ENCODE measurements around the gene PARD6A.

PARD6A gene

GRCh38 chr16:67659675-67660563 lies 841 bp upstream of the PARD6A start, which contains the start of gene ACD:
Gene ACD (minus strand): TSS chr16:67660260. CDS start chr16:67660220, 40 bp downstream.
- TF ChIP-seq CTCF (IDR thresholded peaks at IDR 0.05; ENCODE audit: unreplicated experiment in 3 of 3) = no peak
- no peaks in the 10 kb centered on the region for H3K9me3 Mint-ChIP-seq
- H3K4me3 Mint-ChIP-seq = peak within 1 kb of the TSS; percentile 94 to 98 (median 96)
- H3K4me1 Mint-ChIP-seq = no peaks in the 10 kb centered on the region
- H3K27me3 Mint-ChIP-seq (ENCODE audit: low read depth) = peaks cover 10% of the 10 kb centered on the region
- H3K27ac Mint-ChIP-seq = peak within 1 kb of the TSS; percentile 76 to 95 (median 91)
- H3K36me3 Mint-ChIP-seq (ENCODE audit: low read depth) = peaks cover 8% of the 10 kb centered on the region

- Mint-ChIP-seq H3K9me3 (no peaks in the 10 kb centered on the region), H3K4me1 (no peaks in the 10 kb centered on the region), H3K4me3 (peak overlapping the region; percentile 87 to 90 (median 88)), H3K27me3 (ENCODE audit: low read depth) (no peaks in the 10 kb centered on the region), H3K36me3 (ENCODE audit: low read depth) (peaks cover 8% of the 10 kb centered on the region), H3K27ac (peak overlapping the region; percentile 60 to 76 (median 68))
- no peak for TF ChIP-seq CTCF (IDR thresholded peaks at IDR 0.05; ENCODE audit: unreplicated experiment in 3 of 3)
Measured at GRCh38 chr16:67661101-67661761, 471 bp downstream of the PARD6A start.

- no peaks in the 10 kb centered on the region for H3K27me3 Mint-ChIP-seq (ENCODE audit: low read depth)
- H3K9me3 Mint-ChIP-seq = no peaks in the 10 kb centered on the region
- H3K36me3 Mint-ChIP-seq (ENCODE audit: low read depth) = peaks cover 8% of the 10 kb centered on the region
- H3K27ac Mint-ChIP-seq = no peak overlapping the region
- peak overlapping the region; percentile 63 to 88 (median 87) for H3K4me3 Mint-ChIP-seq
- no peak for TF ChIP-seq CTCF (IDR thresholded peaks at IDR 0.05; ENCODE audit: unreplicated experiment in 3 of 3)
- no peaks in the 10 kb centered on the region for H3K4me1 Mint-ChIP-seq
Measured at GRCh38 chr16:67661886-67662652, 1.3 kb downstream of the PARD6A start.

GRCh38 chr16:67662653-67663010 lies 1.9 kb downstream of the PARD6A start:
- no peaks in the 10 kb centered on the region for H3K27me3 Mint-ChIP-seq (ENCODE audit: low read depth)
- no peak overlapping the region for H3K27ac Mint-ChIP-seq
- no peak for TF ChIP-seq CTCF (IDR thresholded peaks at IDR 0.05; ENCODE audit: unreplicated experiment in 3 of 3)
- H3K36me3 Mint-ChIP-seq (ENCODE audit: low read depth) = peaks cover 8% of the 10 kb centered on the region
- no peaks in the 10 kb centered on the region for H3K9me3 Mint-ChIP-seq
- no peak overlapping the region for H3K4me3 Mint-ChIP-seq
- H3K4me1 Mint-ChIP-seq = no peaks in the 10 kb centered on the region

- no peaks in the 10 kb centered on the region for H3K9me3 Mint-ChIP-seq
- H3K4me3 Mint-ChIP-seq = peak overlapping the region in 1 of 3 experiments; percentile 41
- H3K4me1 Mint-ChIP-seq = no peaks in the 10 kb centered on the region
- H3K27ac Mint-ChIP-seq = no peak overlapping the region
- peak in 1 of 3 experiments; percentile 18 for TF ChIP-seq CTCF (IDR thresholded peaks at IDR 0.05; ENCODE audit: unreplicated experiment in 3 of 3)
- H3K36me3 Mint-ChIP-seq (ENCODE audit: low read depth) = peaks cover 8% of the 10 kb centered on the region
- no peaks in the 10 kb centered on the region for H3K27me3 Mint-ChIP-seq (ENCODE audit: low read depth)
Measured at GRCh38 chr16:67663151-67663876, 2.6 kb downstream of the PARD6A start.

Data from nephron (organoid).